Spleen (tissue), 7 donors: ENCODE results near the gene LSAMP.

Experiments used
- POLR2A ChIP-seq, 3 donors: fragments of 450-650 bp; IDR thresholded peaks; one replicate each; pipeline ENCODE4 v1.5.1; 2017; ENCODE audit warnings: antibody characterized with exemption in 3 of 3, mild to moderate bottlenecking in 1 of 3
- POLR2AphosphoS5 ChIP-seq, 3 donors: sonication (generic); formaldehyde crosslinking; IDR thresholded peaks; one replicate each; pipeline ENCODE4 v1.5.1; 2017; ENCODE audit warnings: antibody characterized with exemption in 3 of 3
- TF ChIP-seq, protein P1 (sequence below), 11 experiments: fragments of 200-600 bp in 7 of 11; fragments of 450-650 bp in 4 of 11; sonication (generic) in 4 of 11; IDR thresholded peaks in 8 of 11; conservative IDR thresholded peaks in 3 of 11; 1 replicate in 7 of 11; 2 replicates in 4 of 11; pipeline versions ENCODE4 v1.4.0 to v1.8.0; 2016 to 2021; ENCODE audit warnings: antibody characterized with exemption in 11 of 11, inconsistent platforms in 4 of 11, mild to moderate bottlenecking in 1 of 11
- donor health status: DM: no; HTN: no; CAD: no; lungs with moderate emphysema.
- donor health status: DM: no; HTN: no; CAD: no.
- donor health status: DM: no; HTN: no; CAD: no.

- TF ChIP-seq, protein P1, sequence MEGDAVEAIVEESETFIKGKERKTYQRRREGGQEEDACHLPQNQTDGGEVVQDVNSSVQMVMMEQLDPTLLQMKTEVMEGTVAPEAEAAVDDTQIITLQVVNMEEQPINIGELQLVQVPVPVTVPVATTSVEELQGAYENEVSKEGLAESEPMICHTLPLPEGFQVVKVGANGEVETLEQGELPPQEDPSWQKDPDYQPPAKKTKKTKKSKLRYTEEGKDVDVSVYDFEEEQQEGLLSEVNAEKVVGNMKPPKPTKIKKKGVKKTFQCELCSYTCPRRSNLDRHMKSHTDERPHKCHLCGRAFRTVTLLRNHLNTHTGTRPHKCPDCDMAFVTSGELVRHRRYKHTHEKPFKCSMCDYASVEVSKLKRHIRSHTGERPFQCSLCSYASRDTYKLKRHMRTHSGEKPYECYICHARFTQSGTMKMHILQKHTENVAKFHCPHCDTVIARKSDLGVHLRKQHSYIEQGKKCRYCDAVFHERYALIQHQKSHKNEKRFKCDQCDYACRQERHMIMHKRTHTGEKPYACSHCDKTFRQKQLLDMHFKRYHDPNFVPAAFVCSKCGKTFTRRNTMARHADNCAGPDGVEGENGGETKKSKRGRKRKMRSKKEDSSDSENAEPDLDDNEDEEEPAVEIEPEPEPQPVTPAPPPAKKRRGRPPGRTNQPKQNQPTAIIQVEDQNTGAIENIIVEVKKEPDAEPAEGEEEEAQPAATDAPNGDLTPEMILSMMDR (IDR thresholded peaks at IDR 0.05 in 8 of 11, conservative IDR thresholded peaks at IDR 0.05 in 3 of 11): peak; percentile 58 to 96 (median 90)
- no peak for TF ChIP-seq POLR2A (IDR thresholded peaks at IDR 0.05)
- TF ChIP-seq POLR2AphosphoS5 (IDR thresholded peaks at IDR 0.05): no peak
These were observed 630.4 kb downstream of the LSAMP start for GRCh38 chr3:115814778-115815380.
